ENCODE measurements around the gene PKD1L1.
A peak's percentile ranks its signal among the peaks of the same experiment; 100 is the strongest.

DNA sequence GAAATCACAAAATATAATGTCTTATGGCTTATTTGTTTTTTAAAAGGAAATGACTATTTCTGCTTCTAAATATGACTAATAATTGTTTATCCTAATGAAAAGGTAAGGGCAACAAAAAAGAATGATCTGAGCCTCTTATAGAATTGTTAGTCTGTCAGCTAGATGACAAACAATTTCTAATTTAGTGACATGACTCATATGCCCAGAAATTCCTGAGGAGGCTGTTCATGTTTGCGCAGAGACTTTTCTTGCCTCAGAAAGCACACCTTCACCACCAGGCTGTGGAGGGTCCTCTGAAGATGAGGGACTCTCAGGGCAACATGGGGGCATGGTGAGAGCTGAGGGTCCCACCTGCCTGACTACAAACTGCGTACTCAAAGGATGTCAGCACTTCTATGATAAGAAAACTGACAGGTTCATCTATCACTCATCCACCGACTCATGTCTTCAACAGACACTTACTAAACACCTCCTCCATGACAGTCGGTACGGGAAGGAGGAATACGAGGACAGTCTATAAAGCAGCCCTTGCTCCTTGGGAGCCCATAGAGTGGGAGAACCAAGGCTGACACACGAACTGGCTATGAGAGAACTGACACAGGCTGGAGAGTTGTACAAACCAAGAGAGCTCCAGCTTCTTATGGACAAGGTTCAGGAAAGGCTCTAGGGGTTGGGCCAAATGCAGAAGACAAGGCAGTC lies 102.0 kb downstream of the PKD1L1 start:
- TF ChIP-seq CTCF (IDR thresholded peaks at IDR 0.05) = no peak
- TF ChIP-seq, protein P1, sequence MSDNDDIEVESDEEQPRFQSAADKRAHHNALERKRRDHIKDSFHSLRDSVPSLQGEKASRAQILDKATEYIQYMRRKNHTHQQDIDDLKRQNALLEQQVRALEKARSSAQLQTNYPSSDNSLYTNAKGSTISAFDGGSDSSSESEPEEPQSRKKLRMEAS (IDR thresholded peaks at IDR 0.05; ENCODE audit: low read depth) = no peak
- TF ChIP-seq, protein P2, sequence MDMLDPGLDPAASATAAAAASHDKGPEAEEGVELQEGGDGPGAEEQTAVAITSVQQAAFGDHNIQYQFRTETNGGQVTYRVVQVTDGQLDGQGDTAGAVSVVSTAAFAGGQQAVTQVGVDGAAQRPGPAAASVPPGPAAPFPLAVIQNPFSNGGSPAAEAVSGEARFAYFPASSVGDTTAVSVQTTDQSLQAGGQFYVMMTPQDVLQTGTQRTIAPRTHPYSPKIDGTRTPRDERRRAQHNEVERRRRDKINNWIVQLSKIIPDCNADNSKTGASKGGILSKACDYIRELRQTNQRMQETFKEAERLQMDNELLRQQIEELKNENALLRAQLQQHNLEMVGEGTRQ (IDR thresholded peaks at IDR 0.05; ENCODE audit: borderline replicate concordance, low read depth, low read length) = no peak
- no peak for TF ChIP-seq EP300 (IDR thresholded peaks at IDR 0.05; ENCODE audit: borderline replicate concordance in 1 of 2, low read depth in 1 of 2, low read length in 1 of 2)
- TF ChIP-seq, protein P3, sequence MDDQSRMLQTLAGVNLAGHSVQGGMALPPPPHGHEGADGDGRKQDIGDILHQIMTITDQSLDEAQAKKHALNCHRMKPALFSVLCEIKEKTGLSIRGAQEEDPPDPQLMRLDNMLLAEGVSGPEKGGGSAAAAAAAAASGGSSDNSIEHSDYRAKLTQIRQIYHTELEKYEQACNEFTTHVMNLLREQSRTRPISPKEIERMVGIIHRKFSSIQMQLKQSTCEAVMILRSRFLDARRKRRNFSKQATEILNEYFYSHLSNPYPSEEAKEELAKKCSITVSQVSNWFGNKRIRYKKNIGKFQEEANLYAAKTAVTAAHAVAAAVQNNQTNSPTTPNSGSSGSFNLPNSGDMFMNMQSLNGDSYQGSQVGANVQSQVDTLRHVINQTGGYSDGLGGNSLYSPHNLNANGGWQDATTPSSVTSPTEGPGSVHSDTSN (IDR thresholded peaks at IDR 0.05) = peak; percentile 72
- no peak for TF ChIP-seq NRF1 (IDR thresholded peaks at IDR 0.05; ENCODE audit: low read depth, low read length)
- no peak for TF ChIP-seq POLR2AphosphoS5 (IDR thresholded peaks at IDR 0.05; ENCODE audit: low read depth, low read length)
- no peak for TF ChIP-seq YY1 (IDR thresholded peaks at IDR 0.05; ENCODE audit: low read depth)
- TF ChIP-seq, protein P4, sequence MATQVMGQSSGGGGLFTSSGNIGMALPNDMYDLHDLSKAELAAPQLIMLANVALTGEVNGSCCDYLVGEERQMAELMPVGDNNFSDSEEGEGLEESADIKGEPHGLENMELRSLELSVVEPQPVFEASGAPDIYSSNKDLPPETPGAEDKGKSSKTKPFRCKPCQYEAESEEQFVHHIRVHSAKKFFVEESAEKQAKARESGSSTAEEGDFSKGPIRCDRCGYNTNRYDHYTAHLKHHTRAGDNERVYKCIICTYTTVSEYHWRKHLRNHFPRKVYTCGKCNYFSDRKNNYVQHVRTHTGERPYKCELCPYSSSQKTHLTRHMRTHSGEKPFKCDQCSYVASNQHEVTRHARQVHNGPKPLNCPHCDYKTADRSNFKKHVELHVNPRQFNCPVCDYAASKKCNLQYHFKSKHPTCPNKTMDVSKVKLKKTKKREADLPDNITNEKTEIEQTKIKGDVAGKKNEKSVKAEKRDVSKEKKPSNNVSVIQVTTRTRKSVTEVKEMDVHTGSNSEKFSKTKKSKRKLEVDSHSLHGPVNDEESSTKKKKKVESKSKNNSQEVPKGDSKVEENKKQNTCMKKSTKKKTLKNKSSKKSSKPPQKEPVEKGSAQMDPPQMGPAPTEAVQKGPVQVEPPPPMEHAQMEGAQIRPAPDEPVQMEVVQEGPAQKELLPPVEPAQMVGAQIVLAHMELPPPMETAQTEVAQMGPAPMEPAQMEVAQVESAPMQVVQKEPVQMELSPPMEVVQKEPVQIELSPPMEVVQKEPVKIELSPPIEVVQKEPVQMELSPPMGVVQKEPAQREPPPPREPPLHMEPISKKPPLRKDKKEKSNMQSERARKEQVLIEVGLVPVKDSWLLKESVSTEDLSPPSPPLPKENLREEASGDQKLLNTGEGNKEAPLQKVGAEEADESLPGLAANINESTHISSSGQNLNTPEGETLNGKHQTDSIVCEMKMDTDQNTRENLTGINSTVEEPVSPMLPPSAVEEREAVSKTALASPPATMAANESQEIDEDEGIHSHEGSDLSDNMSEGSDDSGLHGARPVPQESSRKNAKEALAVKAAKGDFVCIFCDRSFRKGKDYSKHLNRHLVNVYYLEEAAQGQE (IDR thresholded peaks at IDR 0.05; ENCODE audit: low read depth, low read length) = no peak

All from SK-N-SH (cell line).